ENCODE measurements around the gene SPOPL.
"Not testable (repeated sequence)": the region's sequence is repeated elsewhere in the genome, so short reads cannot be mapped to it uniquely, and the experiment has no call there.

Gene SPOPL

GRCh38 chr2:138501425-138502254 lies at the start of gene SPOPL:
Gene SPOPL (plus strand): TSS chr2:138501770. CDS start chr2:138550217, 48,447 bp downstream.
- peak; percentile 97 for DNase-seq (ENCODE audit: low spot score)
- peak; percentile 61 for FAIRE-seq

- DNase-seq (ENCODE audit: low spot score): no peak
- no peak for FAIRE-seq
Observed at GRCh38 chr2:138452324-138452723, 49.2 kb upstream of the SPOPL start.

GRCh38 chr2:138453815-138454214 lies 47.8 kb upstream of the SPOPL start:
- no peak for DNase-seq (ENCODE audit: low spot score)
- FAIRE-seq: no peak

- no peak for FAIRE-seq
- no peak for DNase-seq (ENCODE audit: low spot score)
Observed at GRCh38 chr2:138454761-138455160, 46.8 kb upstream of the SPOPL start.

GRCh38 chr2:138455275-138455674 lies 46.3 kb upstream of the SPOPL start:
- DNase-seq (ENCODE audit: low spot score) (no peak), FAIRE-seq (no peak)

GRCh38 chr2:138455691-138456090 lies 45.9 kb upstream of the SPOPL start:
- FAIRE-seq: no peak
- DNase-seq (ENCODE audit: low spot score): no peak

GRCh38 chr2:138462689-138463088 lies 38.9 kb upstream of the SPOPL start:
- DNase-seq (ENCODE audit: low spot score); FAIRE-seq: not testable (repeated sequence)

GRCh38 chr2:138468617-138469016 lies 33.0 kb upstream of the SPOPL start:
- DNase-seq (ENCODE audit: low spot score): no peak
- no peak for FAIRE-seq

- no peak for DNase-seq (ENCODE audit: low spot score)
- FAIRE-seq: no peak
Observed at GRCh38 chr2:138469411-138469810, 32.2 kb upstream of the SPOPL start.

- FAIRE-seq: no peak
- no peak for DNase-seq (ENCODE audit: low spot score)
Observed at GRCh38 chr2:138470941-138471340, 30.6 kb upstream of the SPOPL start.

- DNase-seq (ENCODE audit: low spot score) (no peak), FAIRE-seq (no peak)
Observed at GRCh38 chr2:138474100-138474825, 27.3 kb upstream of the SPOPL start.

- no peak for FAIRE-seq
- no peak for DNase-seq (ENCODE audit: low spot score)
Observed at GRCh38 chr2:138475277-138475776, 26.2 kb upstream of the SPOPL start.

- DNase-seq (ENCODE audit: low spot score) (no peak), FAIRE-seq (no peak)
Observed at GRCh38 chr2:138476186-138476585, 25.4 kb upstream of the SPOPL start.

- no peak for FAIRE-seq
- DNase-seq (ENCODE audit: low spot score): no peak
Observed at GRCh38 chr2:138476940-138477339, 24.6 kb upstream of the SPOPL start.

GRCh38 chr2:138482796-138483195 lies 18.8 kb upstream of the SPOPL start:
- not testable (repeated sequence) for DNase-seq (ENCODE audit: low spot score); FAIRE-seq

GRCh38 chr2:138485019-138485418 lies 16.6 kb upstream of the SPOPL start:
- FAIRE-seq: no peak
- DNase-seq (ENCODE audit: low spot score): no peak

GRCh38 chr2:138486363-138487198 lies 15.0 kb upstream of the SPOPL start:
- DNase-seq (ENCODE audit: low spot score): no peak
- no peak for FAIRE-seq

GRCh38 chr2:138490673-138491494 lies 10.7 kb upstream of the SPOPL start:
- FAIRE-seq (no peak), DNase-seq (ENCODE audit: low spot score) (no peak)

GRCh38 chr2:138491495-138491862 lies 10.1 kb upstream of the SPOPL start:
- FAIRE-seq (no peak), DNase-seq (ENCODE audit: low spot score) (no peak)

GRCh38 chr2:138492160-138492559 lies 9.4 kb upstream of the SPOPL start:
- FAIRE-seq (no peak), DNase-seq (ENCODE audit: low spot score) (no peak)

- FAIRE-seq (no peak), DNase-seq (ENCODE audit: low spot score) (no peak)
Observed at GRCh38 chr2:138493334-138493733, 8.2 kb upstream of the SPOPL start.
